Measurements from ENCODE around the gene KCNJ6.

DNA sequence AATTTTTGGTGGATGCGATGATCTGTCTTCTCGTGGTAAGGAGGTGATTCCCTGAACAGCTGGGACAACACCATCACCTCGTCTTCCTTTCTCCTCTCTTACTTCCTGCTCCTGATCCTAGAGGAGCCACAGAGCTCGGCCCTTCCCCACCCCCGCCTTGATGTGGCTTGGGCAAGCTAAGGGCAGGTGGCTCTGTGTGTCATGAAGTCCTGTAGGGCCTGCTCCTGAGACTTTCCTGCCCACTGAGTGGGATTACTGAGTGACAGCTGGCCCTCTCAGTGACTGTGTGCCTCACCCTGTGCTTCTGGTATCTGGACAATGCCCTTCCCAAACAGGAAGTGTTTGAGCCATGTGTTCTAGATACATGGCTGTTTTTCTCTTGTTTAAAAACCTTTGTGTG, 153.0 kb downstream of the KCNJ6 start:
- TF ChIP-seq, protein P1, sequence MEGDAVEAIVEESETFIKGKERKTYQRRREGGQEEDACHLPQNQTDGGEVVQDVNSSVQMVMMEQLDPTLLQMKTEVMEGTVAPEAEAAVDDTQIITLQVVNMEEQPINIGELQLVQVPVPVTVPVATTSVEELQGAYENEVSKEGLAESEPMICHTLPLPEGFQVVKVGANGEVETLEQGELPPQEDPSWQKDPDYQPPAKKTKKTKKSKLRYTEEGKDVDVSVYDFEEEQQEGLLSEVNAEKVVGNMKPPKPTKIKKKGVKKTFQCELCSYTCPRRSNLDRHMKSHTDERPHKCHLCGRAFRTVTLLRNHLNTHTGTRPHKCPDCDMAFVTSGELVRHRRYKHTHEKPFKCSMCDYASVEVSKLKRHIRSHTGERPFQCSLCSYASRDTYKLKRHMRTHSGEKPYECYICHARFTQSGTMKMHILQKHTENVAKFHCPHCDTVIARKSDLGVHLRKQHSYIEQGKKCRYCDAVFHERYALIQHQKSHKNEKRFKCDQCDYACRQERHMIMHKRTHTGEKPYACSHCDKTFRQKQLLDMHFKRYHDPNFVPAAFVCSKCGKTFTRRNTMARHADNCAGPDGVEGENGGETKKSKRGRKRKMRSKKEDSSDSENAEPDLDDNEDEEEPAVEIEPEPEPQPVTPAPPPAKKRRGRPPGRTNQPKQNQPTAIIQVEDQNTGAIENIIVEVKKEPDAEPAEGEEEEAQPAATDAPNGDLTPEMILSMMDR (conservative IDR thresholded peaks at IDR 0.05; ENCODE audit: low read length) = no peak
- no peak for TF ChIP-seq EZH2phosphoT487 (IDR thresholded peaks at IDR 0.05; ENCODE audit: borderline replicate concordance, low read depth, low read length)
